Spleen (tissue), 7 donors: ENCODE results near the gene MDH1.

Experiments used
- POLR2A ChIP-seq, 3 donors: fragments of 450-650 bp; IDR thresholded peaks; one replicate each; pipeline ENCODE4 v1.5.1; 2017; ENCODE audit warnings: antibody characterized with exemption in 3 of 3, mild to moderate bottlenecking in 1 of 3
- POLR2AphosphoS5 ChIP-seq, 3 donors: sonication (generic); formaldehyde crosslinking; IDR thresholded peaks; one replicate each; pipeline ENCODE4 v1.5.1; 2017; ENCODE audit warnings: antibody characterized with exemption in 3 of 3
- TF ChIP-seq, protein P1 (sequence below), 11 experiments: fragments of 200-600 bp in 7 of 11; fragments of 450-650 bp in 4 of 11; sonication (generic) in 4 of 11; IDR thresholded peaks in 8 of 11; conservative IDR thresholded peaks in 3 of 11; 1 replicate in 7 of 11; 2 replicates in 4 of 11; pipeline versions ENCODE4 v1.4.0 to v1.8.0; 2016 to 2021; ENCODE audit warnings: antibody characterized with exemption in 11 of 11, inconsistent platforms in 4 of 11, mild to moderate bottlenecking in 1 of 11
- donor health status: DM: no; HTN: no; CAD: no; lungs with moderate emphysema.
- donor health status: DM: no; HTN: no; CAD: no.
- donor health status: DM: no; HTN: no; CAD: no.

DNA sequence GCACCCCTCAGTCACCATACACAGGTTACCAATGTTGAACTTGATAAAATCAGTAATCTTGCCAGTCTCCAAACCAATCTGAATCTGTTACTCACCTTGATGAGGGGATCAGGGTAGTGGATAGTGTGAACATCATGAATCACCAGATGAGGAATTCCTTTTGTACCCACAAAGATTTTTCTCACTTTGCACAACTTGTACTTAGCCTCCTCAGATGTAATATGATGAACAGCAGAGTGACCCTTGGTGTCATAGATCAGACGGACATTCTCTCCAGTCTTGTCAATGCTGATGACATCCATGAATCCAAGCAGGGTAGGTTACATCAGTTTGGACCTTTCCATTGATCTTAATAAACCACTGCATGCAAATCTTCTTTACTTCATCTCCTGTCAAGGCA lies 54.7 kb downstream of the MDH1 start:
- no peak for TF ChIP-seq POLR2A (IDR thresholded peaks at IDR 0.05)
- TF ChIP-seq, protein P1, sequence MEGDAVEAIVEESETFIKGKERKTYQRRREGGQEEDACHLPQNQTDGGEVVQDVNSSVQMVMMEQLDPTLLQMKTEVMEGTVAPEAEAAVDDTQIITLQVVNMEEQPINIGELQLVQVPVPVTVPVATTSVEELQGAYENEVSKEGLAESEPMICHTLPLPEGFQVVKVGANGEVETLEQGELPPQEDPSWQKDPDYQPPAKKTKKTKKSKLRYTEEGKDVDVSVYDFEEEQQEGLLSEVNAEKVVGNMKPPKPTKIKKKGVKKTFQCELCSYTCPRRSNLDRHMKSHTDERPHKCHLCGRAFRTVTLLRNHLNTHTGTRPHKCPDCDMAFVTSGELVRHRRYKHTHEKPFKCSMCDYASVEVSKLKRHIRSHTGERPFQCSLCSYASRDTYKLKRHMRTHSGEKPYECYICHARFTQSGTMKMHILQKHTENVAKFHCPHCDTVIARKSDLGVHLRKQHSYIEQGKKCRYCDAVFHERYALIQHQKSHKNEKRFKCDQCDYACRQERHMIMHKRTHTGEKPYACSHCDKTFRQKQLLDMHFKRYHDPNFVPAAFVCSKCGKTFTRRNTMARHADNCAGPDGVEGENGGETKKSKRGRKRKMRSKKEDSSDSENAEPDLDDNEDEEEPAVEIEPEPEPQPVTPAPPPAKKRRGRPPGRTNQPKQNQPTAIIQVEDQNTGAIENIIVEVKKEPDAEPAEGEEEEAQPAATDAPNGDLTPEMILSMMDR (IDR thresholded peaks at IDR 0.05 in 8 of 11, conservative IDR thresholded peaks at IDR 0.05 in 3 of 11), result no peak
- no peak for TF ChIP-seq POLR2AphosphoS5 (IDR thresholded peaks at IDR 0.05)
